Measurements from ENCODE around the gene NDRG2.

The NDRG2 gene

DNA sequence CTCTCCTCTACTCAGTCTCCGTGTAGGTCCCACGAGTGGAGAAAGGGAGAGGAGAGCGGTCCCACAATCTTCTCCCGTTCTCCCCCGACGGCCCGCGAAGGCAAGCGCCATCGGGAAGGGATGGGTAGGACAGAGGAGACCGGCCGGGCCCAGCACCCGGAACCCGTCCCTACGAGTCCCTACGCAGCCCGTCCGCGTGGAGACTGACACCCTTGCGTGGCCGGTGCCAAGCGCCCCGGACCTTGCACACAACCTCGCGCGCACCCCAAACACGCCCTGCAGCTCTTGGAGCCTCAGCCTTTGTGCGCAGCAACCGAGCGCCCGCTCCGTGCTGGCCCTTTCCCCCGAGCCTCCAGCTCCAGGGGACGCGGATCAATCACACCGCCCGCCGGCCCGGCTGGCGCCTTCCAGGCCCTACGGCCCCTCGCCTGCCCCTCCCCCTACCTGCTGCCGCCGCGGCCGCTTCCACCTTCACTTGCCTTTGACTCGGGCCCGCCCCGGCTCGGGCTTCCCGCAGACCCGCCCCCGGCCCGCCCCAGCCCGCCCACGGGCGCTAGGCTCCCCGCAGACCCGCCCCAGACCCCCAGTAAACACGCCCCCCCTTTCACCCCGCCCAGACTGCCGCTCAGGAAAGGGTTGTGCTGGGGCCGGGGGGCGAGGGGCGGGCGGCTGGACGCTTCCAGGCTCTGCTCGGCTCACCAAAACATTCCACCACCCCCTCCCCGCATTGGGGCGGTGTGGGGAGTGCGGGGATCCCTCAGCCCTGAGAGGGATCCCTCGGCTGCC lies at the start of gene NDRG2:
Gene NDRG2, minus strand, starts transcription at position 477 of the 786 bp plus-strand sequence. CDS start 1,746 bp downstream, outside the sequence.
- in situ Hi-C loops (cut with MboI; ENCODE audit: low pct_unique_long_range_greater_than_20kb, low sequenced_read_pairs, unreplicated experiment) = no loop called here
- TF ChIP-seq, protein P1, sequence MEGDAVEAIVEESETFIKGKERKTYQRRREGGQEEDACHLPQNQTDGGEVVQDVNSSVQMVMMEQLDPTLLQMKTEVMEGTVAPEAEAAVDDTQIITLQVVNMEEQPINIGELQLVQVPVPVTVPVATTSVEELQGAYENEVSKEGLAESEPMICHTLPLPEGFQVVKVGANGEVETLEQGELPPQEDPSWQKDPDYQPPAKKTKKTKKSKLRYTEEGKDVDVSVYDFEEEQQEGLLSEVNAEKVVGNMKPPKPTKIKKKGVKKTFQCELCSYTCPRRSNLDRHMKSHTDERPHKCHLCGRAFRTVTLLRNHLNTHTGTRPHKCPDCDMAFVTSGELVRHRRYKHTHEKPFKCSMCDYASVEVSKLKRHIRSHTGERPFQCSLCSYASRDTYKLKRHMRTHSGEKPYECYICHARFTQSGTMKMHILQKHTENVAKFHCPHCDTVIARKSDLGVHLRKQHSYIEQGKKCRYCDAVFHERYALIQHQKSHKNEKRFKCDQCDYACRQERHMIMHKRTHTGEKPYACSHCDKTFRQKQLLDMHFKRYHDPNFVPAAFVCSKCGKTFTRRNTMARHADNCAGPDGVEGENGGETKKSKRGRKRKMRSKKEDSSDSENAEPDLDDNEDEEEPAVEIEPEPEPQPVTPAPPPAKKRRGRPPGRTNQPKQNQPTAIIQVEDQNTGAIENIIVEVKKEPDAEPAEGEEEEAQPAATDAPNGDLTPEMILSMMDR (IDR thresholded peaks at IDR 0.05; ENCODE audit: extremely low read depth, insufficient read depth, missing control alignments) = no peak
- DNase-seq (ENCODE audit: low spot score) = peak; percentile 83

- TF ChIP-seq, protein P1 (IDR thresholded peaks at IDR 0.05; ENCODE audit: extremely low read depth, insufficient read depth, missing control alignments) = no peak
- in situ Hi-C loops (cut with MboI; ENCODE audit: low pct_unique_long_range_greater_than_20kb, low sequenced_read_pairs, unreplicated experiment) = no loop called here
- DNase-seq (ENCODE audit: low spot score) = peak; percentile 14
Measured at GRCh38 chr14:21073921-21074320, 49.1 kb upstream of the NDRG2 start.

- TF ChIP-seq, protein P1 (IDR thresholded peaks at IDR 0.05; ENCODE audit: extremely low read depth, insufficient read depth, missing control alignments) = no peak
- in situ Hi-C loops (cut with MboI; ENCODE audit: low pct_unique_long_range_greater_than_20kb, low sequenced_read_pairs, unreplicated experiment) = no loop called here
- peak; percentile 23 for DNase-seq (ENCODE audit: low spot score)
Measured at GRCh38 chr14:21072781-21073339, 48.0 kb upstream of the NDRG2 start.

GRCh38 chr14:21072031-21072473 lies 47.2 kb upstream of the NDRG2 start:
- in situ Hi-C loops (cut with MboI; ENCODE audit: low pct_unique_long_range_greater_than_20kb, low sequenced_read_pairs, unreplicated experiment) = no loop called here
- peak; percentile 33 for DNase-seq (ENCODE audit: low spot score)
- TF ChIP-seq, protein P1 (IDR thresholded peaks at IDR 0.05; ENCODE audit: extremely low read depth, insufficient read depth, missing control alignments) = no peak

DNA sequence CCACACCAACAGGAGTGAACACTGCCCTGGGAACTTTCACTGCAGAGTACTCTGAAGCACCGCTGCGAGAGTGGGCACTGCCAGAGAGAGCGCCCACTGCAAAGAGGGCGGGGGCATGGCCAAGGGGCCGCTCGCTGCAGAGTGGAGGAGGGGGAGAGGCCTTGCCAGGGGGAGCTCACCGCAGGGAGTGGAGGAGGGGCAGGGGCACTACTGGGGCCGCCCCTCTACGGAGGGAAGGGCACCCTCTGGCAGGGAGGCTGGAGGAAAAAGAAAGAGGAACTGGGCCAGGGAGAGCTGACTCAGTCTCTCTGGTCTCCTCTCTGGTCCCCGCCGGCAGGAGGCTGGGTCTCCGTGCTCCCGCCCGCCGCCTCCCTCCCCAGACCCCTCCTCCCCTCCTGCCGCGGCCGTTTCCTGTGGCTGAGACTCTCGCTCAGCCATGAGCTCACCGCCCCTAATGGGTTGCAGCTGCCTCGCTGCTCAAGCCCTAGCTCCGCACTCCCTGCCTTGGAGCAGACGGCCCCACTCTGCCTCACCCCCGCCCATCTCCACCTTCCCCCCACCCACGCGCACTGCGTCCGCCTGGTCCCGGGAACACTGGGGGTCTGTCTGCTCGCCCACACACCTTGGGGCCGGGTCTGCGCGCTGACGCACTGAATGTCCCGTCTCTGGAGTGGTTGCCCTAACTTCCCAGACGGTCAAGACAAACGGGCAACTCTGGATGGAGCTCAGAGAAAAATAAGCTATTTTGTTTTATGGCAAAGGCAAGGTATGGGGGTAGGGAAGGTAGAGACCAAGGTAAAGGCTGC lies 46.6 kb upstream of the NDRG2 start:
- in situ Hi-C loops (cut with MboI; ENCODE audit: low pct_unique_long_range_greater_than_20kb, low sequenced_read_pairs, unreplicated experiment) = no loop called here
- peak; percentile 93 for DNase-seq (ENCODE audit: low spot score)
- TF ChIP-seq, protein P1 (IDR thresholded peaks at IDR 0.05; ENCODE audit: extremely low read depth, insufficient read depth, missing control alignments) = no peak

DNA sequence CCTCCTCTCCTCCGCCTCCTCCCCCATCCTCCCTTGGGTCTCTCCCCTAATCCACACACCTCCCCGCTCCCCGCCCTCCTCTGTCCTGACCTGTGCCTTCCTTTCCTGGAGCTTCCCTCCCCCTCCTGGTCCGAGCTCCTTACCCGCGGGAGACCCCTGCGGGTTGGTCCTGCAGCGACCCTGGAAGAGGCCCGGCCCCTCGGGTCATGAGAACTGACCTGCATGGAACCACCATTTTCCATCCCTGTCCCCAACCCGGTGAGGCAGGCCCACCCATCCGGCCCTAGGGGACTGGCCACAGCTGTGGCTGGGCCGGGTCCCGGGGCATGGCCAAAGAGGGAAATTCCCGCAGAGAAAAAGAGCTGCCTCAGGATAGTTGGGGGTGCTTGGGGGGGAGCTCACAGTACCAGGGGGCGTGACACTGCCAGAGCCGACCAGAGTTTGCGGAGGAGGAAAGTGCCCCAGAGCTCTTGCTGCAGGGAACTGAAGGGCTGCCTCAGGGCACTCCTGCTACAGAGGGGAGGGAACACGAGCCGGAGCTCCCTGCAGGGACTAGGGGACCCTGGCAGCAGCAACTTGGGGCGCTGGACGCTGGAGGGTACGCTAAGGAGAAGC lies 45.9 kb upstream of the NDRG2 start:
- in situ Hi-C loops (cut with MboI; ENCODE audit: low pct_unique_long_range_greater_than_20kb, low sequenced_read_pairs, unreplicated experiment) = no loop called here
- TF ChIP-seq, protein P1 (IDR thresholded peaks at IDR 0.05; ENCODE audit: extremely low read depth, insufficient read depth, missing control alignments) = no peak
- DNase-seq (ENCODE audit: low spot score) = peak; percentile 67

All from GM13977 (cell line).